GM12878 (cell line): ENCODE results near the gene EDN2.

Experiments
- BRCA1 ChIP-seq: IDR thresholded peaks from 2 replicates; pipeline ENCODE4 v1.6.1; 2011; ENCODE audit warnings: low read depth, low read length, improper control_type of control experiment
- RCOR1 ChIP-seq: conservative IDR thresholded peaks from 2 replicates; pipeline ENCODE4 v1.6.1; 2012; ENCODE audit warnings: low read depth, low read length, improper control_type of control experiment

DNA sequence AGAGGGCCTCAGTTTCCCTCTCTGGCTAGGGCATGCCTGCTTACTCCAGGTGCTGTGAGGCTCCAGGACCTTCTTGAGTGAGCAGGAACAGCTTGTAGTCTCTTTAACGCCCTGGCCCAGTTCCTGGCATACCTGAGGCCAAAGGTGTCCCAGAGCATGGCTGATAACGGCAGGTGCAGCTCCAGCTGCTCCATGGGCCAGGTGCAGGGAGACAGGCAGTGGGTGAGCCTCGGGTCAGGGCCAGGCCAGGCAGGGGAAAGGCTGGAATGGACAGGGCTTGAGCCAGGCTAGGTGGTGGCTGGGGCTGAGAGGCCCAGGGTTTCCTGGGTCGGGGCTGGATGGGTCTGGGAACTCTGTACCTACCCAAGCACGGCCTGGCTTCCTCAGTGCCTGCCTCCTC is 18.3 kb downstream of the EDN2 start:
- no peak for TF ChIP-seq BRCA1
- TF ChIP-seq RCOR1, result no peak
